GM21390 (cell line): Measurements from ENCODE around the gene RSBN1L.
A peak's percentile ranks its signal among the peaks of the same experiment; 100 is the strongest.

Source experiments
- ATAC-seq: cut with Tn5 transposase; IDR thresholded peaks from one replicate; pipeline ENCODE4 v1.9.1; 2021; ENCODE audit not compliant: unreplicated experiment

RSBN1L gene

GRCh38 chr7:77799078-77799964 lies 103.1 kb downstream of the RSBN1L start:
- ATAC-seq, result peak; percentile 0

- ATAC-seq, result no peak
Observed at GRCh38 chr7:77800158-77800557, 103.9 kb downstream of the RSBN1L start.

GRCh38 chr7:77800730-77801129 lies 104.5 kb downstream of the RSBN1L start:
- no peak for ATAC-seq

- no peak for ATAC-seq
Observed at GRCh38 chr7:77802557-77803405, 106.5 kb downstream of the RSBN1L start.

GRCh38 chr7:77806425-77806824 lies 110.2 kb downstream of the RSBN1L start:
- no peak for ATAC-seq

- no peak for ATAC-seq
Observed at GRCh38 chr7:77808517-77808916, 112.3 kb downstream of the RSBN1L start.

- ATAC-seq, result no peak
Observed at GRCh38 chr7:77811516-77812289, 115.4 kb downstream of the RSBN1L start.

- no peak for ATAC-seq
Observed at GRCh38 chr7:77812290-77812685, 116.0 kb downstream of the RSBN1L start.

- ATAC-seq, result no peak
Observed at GRCh38 chr7:77813180-77813579, 116.9 kb downstream of the RSBN1L start.

GRCh38 chr7:77819021-77819420 lies 122.8 kb downstream of the RSBN1L start:
- no peak for ATAC-seq

- ATAC-seq, result no peak
Observed at GRCh38 chr7:77820967-77821366, 124.7 kb downstream of the RSBN1L start.

GRCh38 chr7:77822269-77822668 lies 126.0 kb downstream of the RSBN1L start:
- ATAC-seq, result no peak

GRCh38 chr7:77823787-77824186 lies 127.5 kb downstream of the RSBN1L start:
- ATAC-seq, result peak; percentile 18

- ATAC-seq, result no peak
Observed at GRCh38 chr7:77824636-77825035, 128.4 kb downstream of the RSBN1L start.

GRCh38 chr7:77825131-77825530 lies 128.9 kb downstream of the RSBN1L start:
- ATAC-seq, result no peak

- no peak for ATAC-seq
Observed at GRCh38 chr7:77826300-77826699, 130.0 kb downstream of the RSBN1L start.

- ATAC-seq, result no peak
Observed at GRCh38 chr7:77827999-77828398, 131.7 kb downstream of the RSBN1L start.

GRCh38 chr7:77830649-77831355 lies 134.5 kb downstream of the RSBN1L start:
- ATAC-seq, result no peak

- ATAC-seq, result no peak
Observed at GRCh38 chr7:77831481-77831880, 135.2 kb downstream of the RSBN1L start.

- ATAC-seq, result no peak
Observed at GRCh38 chr7:77831953-77832352, 135.7 kb downstream of the RSBN1L start.
